ENCODE data around the gene GRAMD1C.

The GRAMD1C gene

DNA sequence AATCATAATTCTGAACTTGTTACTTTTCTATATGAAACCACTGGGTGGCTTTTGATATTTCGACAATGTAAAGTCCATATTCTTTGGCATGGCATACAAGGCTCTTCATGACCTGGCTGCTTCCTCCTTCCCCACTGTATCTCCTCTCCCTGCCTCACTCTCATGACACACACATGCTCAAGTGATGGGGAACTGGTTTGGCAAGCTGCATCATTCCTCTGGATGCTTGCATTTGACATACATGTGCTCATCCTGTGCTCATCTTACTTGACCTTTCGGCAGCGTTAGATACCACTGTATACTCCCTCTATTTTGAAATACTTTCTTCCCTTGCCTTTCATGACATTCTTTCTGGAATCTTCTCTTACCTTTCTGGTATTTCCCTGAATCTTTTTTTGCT is 57.4 kb downstream of the GRAMD1C start:
- Mint-ChIP-seq H3K27ac (no peak overlapping the region), H3K4me1 (ENCODE audit: low read depth) (peaks cover 6% of the 10 kb centered on the region), H3K4me3 (no peak overlapping the region), H3K36me3 (no peaks in the 10 kb centered on the region), H3K9me3 (ENCODE audit: low read depth) (no peaks in the 10 kb centered on the region), H3K27me3 (no peaks in the 10 kb centered on the region)

DNA sequence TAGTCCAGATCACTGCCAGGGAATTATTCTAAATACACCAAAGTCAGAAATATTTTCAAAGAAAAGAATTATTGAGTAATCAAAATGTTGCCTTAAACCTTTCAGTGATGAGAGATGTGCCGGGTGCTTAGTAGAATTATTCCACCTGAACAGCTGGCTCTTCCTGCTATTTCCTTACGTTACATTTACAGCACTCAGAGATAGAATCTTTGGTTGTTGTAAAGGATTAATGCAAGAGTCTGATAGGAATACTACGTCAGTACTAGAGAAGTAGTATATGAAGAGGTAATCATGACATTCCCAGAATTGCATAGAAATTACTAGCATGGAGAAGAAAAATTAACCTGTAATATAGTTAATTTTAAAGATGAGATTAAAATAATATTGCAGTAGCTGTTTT is 58.3 kb downstream of the GRAMD1C start:
- Mint-ChIP-seq H3K27ac (no peak overlapping the region), H3K4me3 (no peak overlapping the region), H3K27me3 (no peaks in the 10 kb centered on the region), H3K9me3 (ENCODE audit: low read depth) (no peaks in the 10 kb centered on the region), H3K36me3 (no peaks in the 10 kb centered on the region), H3K4me1 (ENCODE audit: low read depth) (peaks cover 6% of the 10 kb centered on the region)

DNA sequence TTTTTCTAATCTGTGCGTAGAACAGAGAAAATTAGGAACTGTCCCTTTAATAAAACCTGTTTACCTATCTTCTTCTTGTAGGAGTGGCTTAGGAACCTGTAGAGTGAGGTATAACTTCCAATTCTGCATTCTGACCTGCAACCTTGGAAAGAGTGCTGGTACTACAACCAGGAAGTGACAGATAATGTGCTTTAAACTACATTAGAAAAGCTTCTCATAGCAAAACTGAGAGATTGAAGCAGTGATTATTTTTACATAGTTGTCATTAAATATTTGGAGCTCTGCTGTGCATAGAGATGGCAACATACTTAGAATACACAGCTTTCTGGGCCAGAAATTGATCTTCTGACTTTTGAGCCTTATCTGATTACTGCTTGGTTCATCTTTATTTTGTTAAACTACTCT is 58.8 kb downstream of the GRAMD1C start:
- Mint-ChIP-seq H3K27ac (no peak overlapping the region), H3K27me3 (no peaks in the 10 kb centered on the region), H3K4me1 (ENCODE audit: low read depth) (peaks cover 6% of the 10 kb centered on the region), H3K9me3 (ENCODE audit: low read depth) (no peaks in the 10 kb centered on the region), H3K4me3 (no peak overlapping the region), H3K36me3 (no peaks in the 10 kb centered on the region)

DNA sequence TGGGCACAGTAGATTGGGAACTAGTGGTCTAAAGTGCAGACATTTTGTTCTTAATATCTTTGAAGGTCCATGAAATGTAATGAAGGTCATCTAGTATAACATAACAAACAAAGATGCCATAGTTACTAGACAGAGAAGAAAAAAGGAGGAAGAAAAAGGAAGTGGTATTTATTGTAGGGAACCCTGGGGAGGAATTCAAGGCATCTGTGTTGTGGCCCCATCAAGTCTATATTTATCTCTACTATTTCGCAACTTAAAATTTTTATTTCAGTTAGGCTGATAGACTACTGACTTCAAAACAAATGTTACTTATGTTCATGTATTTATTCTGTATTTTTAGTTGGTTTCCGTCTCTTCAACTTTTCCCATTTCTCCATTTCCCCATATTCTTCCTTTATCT is 60.3 kb downstream of the GRAMD1C start:
- H3K4me3 Mint-ChIP-seq: no peak overlapping the region
- H3K4me1 Mint-ChIP-seq (ENCODE audit: low read depth): peaks cover 6% of the 10 kb centered on the region
- no peak overlapping the region for H3K27ac Mint-ChIP-seq
- no peaks in the 10 kb centered on the region for H3K9me3 Mint-ChIP-seq (ENCODE audit: low read depth)
- H3K36me3 Mint-ChIP-seq: no peaks in the 10 kb centered on the region
- no peaks in the 10 kb centered on the region for H3K27me3 Mint-ChIP-seq

DNA sequence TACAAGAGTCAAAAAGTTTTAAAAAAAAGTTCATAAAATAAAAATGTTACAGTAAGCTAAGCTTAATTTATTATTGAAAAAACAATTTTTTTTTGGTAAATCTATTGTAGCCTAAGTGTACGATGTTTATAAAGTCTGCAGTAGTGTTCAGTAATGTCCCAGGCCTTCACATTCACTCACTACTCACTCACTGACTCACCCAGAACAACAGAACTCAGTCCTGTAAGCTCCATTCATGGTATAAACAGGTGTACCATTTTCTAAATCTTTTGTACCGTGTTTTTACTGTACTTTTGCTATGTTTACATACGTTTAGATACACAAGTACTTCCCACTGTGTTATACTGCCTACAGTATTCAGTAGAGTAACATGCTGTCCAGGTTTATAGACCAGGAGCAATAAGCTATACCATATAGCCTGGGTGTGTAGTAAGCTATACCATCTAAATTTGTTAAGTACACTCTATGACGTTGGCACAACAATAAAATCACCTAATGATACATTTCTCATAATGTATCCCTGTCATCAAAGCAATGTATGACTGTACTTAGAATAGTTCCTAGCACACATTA is 68.1 kb downstream of the GRAMD1C start:
- Mint-ChIP-seq H3K27ac (no peak overlapping the region), H3K9me3 (ENCODE audit: low read depth) (no peaks in the 10 kb centered on the region), H3K4me3 (no peak overlapping the region), H3K27me3 (no peaks in the 10 kb centered on the region), H3K36me3 (no peaks in the 10 kb centered on the region), H3K4me1 (ENCODE audit: low read depth) (no peaks in the 10 kb centered on the region)

DNA sequence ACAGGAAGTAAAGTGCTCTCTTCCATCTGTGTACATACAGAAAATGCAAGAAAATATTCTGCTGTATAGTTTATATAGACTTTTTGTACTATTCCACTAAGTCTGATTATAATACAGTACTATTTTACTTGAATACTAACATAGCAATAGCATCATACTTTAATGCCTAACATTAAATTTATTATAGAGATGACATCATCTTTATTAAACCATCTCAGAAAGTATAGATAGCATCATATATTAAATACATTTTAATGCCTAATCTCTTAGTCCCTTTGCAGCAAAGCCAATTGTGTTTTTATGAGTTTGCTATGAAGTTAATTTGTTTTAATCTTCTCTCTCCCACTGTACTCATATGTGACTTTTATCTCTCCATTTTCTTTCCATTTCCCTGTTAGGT is 69.5 kb downstream of the GRAMD1C start:
- no peaks in the 10 kb centered on the region for H3K27me3 Mint-ChIP-seq
- H3K9me3 Mint-ChIP-seq (ENCODE audit: low read depth): no peaks in the 10 kb centered on the region
- H3K27ac Mint-ChIP-seq: no peak overlapping the region
- H3K4me3 Mint-ChIP-seq: no peak overlapping the region
- H3K36me3 Mint-ChIP-seq: no peaks in the 10 kb centered on the region
- peaks cover 5% of the 10 kb centered on the region for H3K4me1 Mint-ChIP-seq (ENCODE audit: low read depth)

DNA sequence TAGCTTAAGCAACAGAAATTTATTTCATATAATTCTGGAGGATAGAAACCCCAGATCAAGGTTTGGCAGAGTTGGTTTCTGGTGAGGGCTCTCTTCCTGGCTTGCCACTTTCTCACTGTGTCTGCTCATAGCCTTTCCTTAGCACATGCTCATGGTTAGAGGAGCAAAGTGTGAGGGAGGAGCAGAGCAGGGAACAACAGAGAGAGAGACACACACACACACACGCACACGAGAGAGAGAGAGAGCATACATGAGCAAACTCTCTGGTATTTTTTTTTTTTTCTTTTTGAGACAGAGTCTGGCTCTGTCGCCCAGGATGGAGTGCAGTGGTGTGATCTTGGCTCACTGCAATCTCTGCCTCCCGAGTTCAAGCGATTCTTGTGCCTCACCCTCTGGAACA is 72.4 kb downstream of the GRAMD1C start:
- no peaks in the 10 kb centered on the region for H3K36me3 Mint-ChIP-seq
- H3K4me3 Mint-ChIP-seq: no peak overlapping the region

DNA sequence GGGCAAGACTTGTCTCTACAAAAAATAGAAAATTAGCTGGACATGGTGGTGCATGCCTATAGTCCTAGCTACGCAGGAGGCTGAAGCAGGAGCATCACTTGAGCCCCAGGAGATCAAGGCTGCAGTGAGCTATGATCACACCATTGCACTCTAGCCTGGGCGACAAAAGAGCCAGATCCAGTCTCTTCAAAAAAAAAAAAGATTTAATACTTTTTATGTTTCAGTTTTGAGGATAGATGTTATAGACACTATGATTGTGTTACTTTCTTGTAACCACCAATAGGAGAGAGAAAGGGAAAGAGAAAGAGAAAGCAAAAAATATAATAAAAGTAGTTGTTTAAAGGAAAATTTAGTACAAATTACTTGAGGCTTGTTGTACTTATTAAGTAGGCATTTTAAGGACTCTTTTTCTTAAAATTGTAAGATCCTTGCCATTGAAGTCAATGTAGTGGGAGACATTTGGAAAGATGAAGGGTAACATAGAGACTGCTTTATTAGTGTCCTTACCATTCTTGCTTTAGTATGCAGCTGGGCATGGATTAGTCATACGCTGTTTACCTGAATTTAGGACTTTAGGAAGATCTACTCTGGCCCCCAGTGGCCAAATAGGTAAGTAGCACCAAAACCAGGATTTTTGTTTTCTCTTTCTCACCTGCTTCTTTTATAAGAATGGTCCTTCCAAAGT is 74.1 kb downstream of the GRAMD1C start:
- no peaks in the 10 kb centered on the region for H3K36me3 Mint-ChIP-seq
- H3K9me3 Mint-ChIP-seq (ENCODE audit: low read depth): no peaks in the 10 kb centered on the region
- peaks cover 5% of the 10 kb centered on the region for H3K4me1 Mint-ChIP-seq (ENCODE audit: low read depth)
- H3K27me3 Mint-ChIP-seq: no peaks in the 10 kb centered on the region
- H3K27ac Mint-ChIP-seq: peak overlapping the region; percentile 29
- peak overlapping the region; percentile 52 for H3K4me3 Mint-ChIP-seq

More for the DNA sequence above, 72.4 kb downstream of the GRAMD1C start:
- Mint-ChIP-seq H3K9me3 (ENCODE audit: low read depth) (no peaks in the 10 kb centered on the region), H3K27ac (no peak overlapping the region), H3K27me3 (no peaks in the 10 kb centered on the region), H3K4me1 (ENCODE audit: low read depth) (peaks cover 5% of the 10 kb centered on the region)

DNA sequence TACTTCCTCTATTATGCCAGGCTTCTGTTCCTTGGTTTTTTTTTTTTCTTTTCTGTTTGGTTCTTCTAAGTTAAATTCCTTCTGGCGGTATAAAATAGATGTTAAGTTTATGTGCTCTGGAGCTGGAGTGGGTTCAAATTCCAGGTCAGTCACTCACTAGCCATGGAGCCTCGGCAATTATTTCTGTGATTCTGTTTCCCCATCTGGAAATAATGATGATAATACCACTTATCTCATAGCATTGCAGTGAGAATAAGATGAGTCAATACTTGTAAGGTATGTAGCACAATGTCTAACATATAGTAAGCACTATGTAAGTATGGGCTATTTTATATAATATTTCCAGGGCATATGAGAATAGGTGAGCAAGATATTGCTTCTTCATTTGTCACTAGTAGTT is 76.1 kb downstream of the GRAMD1C start:
- Mint-ChIP-seq H3K27me3 (no peaks in the 10 kb centered on the region), H3K9me3 (ENCODE audit: low read depth) (no peaks in the 10 kb centered on the region), H3K27ac (no peak overlapping the region), H3K4me3 (no peak overlapping the region), H3K36me3 (no peaks in the 10 kb centered on the region), H3K4me1 (ENCODE audit: low read depth) (peaks cover 5% of the 10 kb centered on the region)

DNA sequence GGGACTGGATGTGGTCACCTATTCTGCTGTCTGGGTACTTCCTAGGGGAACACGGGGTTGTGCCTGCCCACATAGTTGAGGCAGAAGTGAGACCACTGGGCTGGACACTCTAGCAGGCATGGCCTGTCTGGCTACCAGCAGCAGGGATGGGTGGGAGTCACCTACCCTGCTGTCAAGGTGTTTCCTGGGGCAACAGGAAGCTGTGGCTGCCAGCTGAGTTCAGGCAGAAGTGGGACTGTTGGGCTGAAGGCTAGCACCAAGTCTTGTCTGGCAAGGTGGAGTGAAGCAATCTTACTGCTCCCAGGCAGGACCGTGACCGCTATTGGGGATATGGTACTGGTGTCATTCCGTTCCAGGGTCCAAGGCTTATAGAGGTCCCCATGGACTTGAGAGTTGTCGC is 89.0 kb downstream of the GRAMD1C start:
- Mint-ChIP-seq H3K27ac (no peak overlapping the region), H3K4me3 (no peak overlapping the region), H3K4me1 (ENCODE audit: low read depth) (no peaks in the 10 kb centered on the region), H3K27me3 (peaks cover 7% of the 10 kb centered on the region), H3K9me3 (ENCODE audit: low read depth) (peaks cover 21% of the 10 kb centered on the region), H3K36me3 (peaks cover 14% of the 10 kb centered on the region)

DNA sequence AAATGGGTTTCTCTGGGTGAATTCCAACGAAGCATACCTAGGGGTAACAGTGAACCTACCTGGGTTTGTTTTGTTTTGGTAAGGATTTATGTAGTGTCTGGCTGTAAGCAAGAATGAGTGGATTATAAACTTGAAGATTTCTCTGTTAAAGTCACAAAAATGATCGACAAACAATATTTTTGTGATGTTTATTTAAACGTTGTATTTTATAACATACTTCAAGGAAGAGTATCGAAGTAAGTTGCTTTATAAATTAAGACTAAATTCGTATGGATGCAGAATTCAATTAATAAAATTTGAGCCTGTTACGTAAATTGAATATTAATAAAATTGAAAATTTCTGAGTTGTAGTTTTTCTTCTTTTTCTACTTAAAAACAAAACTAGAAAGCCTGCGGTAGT is 108.2 kb downstream of the GRAMD1C start:
- H3K36me3 Mint-ChIP-seq: no peaks in the 10 kb centered on the region
- peaks cover 9% of the 10 kb centered on the region for H3K27me3 Mint-ChIP-seq
- H3K27ac Mint-ChIP-seq: peak overlapping the region; percentile 71
- no peaks in the 10 kb centered on the region for H3K9me3 Mint-ChIP-seq (ENCODE audit: low read depth)
- H3K4me3 Mint-ChIP-seq: peak overlapping the region; percentile 87
- peaks cover 10% of the 10 kb centered on the region for H3K4me1 Mint-ChIP-seq (ENCODE audit: low read depth)

DNA sequence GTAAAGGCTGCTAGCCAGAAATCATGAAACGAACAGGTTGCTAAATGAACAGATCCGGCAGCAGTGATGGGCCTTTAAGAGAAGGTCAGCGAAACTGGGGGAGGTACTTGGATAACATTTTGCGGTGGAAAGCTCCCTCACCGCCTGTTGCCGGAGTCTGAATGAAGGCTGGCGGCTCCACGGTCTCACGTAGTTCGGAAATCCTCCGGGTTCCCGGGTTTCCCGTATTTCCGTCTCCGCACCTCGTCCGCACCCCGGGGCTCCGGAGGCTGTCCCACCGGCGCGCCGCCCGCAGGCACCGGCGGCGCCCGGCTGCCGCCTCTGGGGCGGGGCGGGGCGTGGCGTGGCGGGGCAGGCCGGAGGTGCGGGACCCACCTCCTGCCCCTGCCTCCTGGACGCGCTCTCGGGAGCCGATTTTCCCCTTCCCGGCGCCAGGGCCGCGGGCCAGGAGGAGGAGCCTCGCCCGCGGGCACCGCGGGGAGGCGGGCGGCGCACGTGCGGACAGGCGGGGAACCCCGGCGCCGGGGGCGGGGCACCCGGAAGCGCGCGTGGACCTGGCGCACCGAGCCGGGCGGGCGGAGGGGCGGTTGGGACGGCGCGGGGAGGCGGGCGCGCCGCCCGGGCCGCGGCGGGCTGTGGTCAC is 108.9 kb downstream of the GRAMD1C start, which contains the start of gene ZDHHC23:
TSS of gene ZDHHC23 (plus strand) at position 642 of the 643 bp plus-strand sequence. CDS start 790 bp downstream, outside the sequence.
- H3K27me3 Mint-ChIP-seq: peaks cover 9% of the 10 kb centered on the region
- H3K4me1 Mint-ChIP-seq (ENCODE audit: low read depth): peaks cover 10% of the 10 kb centered on the region
- peak within 1 kb of the TSS; percentile 87 for H3K4me3 Mint-ChIP-seq
- H3K27ac Mint-ChIP-seq: peak within 1 kb of the TSS; percentile 71
- no peaks in the 10 kb centered on the region for H3K36me3 Mint-ChIP-seq
- H3K9me3 Mint-ChIP-seq (ENCODE audit: low read depth): no peaks in the 10 kb centered on the region

DNA sequence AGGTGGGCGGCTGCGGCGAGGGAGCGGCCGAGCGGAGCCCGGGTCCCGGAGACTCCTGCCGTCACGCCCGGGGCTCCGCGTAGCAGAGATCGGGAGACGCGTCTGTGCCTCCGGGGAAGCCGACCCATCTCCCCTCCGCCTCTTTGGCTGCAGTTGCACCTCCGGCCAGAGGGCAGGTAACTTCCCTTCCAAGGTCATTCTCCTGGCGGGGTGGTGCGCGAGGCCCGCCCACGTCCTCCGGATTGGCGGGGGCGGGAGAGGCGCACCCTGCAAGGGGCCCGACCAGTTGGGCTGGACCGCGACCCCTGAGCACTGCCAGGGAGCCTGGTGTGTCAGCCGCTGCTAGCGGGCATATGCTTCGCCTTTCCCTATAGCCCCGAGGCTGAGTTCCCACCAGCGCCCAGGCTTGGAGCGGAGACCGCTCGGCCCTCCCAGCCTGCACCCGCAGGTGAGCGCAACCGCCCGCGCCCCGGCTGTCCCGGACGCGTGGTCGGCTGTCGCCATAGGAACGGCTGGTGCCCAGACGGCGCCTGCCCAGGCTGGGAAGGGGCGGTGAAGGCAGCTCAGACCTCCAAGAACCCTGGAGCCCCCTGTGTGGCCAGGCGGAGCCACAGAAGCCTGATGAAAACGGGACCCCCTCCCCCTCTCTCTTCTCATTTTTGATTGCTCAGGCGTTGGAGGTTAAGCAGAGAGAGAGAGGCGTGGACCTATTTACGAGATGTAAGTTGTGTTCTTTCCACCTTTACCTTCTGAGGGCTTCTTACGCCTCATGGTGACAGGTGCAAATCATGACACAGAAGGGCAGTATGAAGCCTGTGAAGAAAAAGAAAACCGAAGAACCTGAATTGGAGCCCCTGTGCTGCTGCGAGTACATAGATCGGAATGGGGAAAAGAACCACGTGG is 109.7 kb downstream of the GRAMD1C start:
- no peaks in the 10 kb centered on the region for H3K9me3 Mint-ChIP-seq (ENCODE audit: low read depth)
- H3K4me3 Mint-ChIP-seq: peak overlapping the region; percentile 78
- H3K4me1 Mint-ChIP-seq (ENCODE audit: low read depth): peaks cover 13% of the 10 kb centered on the region
- H3K27ac Mint-ChIP-seq: no peak overlapping the region
- peaks cover 5% of the 10 kb centered on the region for H3K36me3 Mint-ChIP-seq
- H3K27me3 Mint-ChIP-seq: peaks cover 11% of the 10 kb centered on the region

DNA sequence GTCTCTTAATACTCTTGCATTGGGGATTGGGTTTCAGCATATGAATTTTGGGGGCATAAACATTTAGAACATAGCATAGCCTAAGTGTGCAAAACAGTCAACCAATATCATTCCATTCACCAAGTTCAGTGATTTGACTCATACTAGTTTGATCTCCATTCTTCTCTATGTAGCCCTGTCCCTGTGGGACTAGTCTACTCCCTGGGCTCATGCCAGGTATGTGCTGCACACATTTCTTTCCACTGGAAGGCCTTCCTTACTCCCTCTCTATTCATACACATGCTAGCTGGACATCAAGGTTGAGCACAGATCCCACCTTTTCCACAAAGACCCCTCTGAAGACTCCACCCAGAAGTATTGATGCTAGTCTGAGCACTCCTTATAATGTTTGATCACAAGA is 114.3 kb downstream of the GRAMD1C start:
- H3K27ac Mint-ChIP-seq: no peak overlapping the region
- H3K9me3 Mint-ChIP-seq (ENCODE audit: low read depth): no peaks in the 10 kb centered on the region
- no peak overlapping the region for H3K4me3 Mint-ChIP-seq

DNA sequence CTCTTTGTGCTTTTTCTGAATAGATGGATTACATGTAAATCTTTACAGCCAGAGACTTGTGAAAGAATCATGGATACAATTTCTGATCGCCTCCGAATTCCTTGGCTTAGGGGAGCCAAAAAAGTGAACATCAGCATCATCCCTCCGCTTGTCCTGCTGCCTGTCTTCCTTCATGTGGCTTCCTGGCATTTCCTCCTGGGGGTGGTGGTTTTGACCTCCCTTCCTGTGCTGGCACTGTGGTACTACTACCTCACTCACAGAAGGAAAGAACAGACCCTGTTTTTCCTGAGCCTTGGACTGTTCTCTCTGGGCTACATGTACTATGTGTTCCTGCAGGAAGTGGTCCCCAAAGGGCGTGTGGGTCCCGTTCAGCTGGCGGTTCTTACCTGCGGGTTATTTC is 115.1 kb downstream of the GRAMD1C start:
- Mint-ChIP-seq H3K4me3 (no peak overlapping the region), H3K27me3 (peaks cover 4% of the 10 kb centered on the region), H3K9me3 (ENCODE audit: low read depth) (no peaks in the 10 kb centered on the region), H3K4me1 (ENCODE audit: low read depth) (peaks cover 16% of the 10 kb centered on the region), H3K36me3 (peaks cover 5% of the 10 kb centered on the region), H3K27ac (no peak overlapping the region)

More for the DNA sequence above, 114.3 kb downstream of the GRAMD1C start:
- peaks cover 4% of the 10 kb centered on the region for H3K27me3 Mint-ChIP-seq
- peaks cover 5% of the 10 kb centered on the region for H3K36me3 Mint-ChIP-seq
- peaks cover 18% of the 10 kb centered on the region for H3K4me1 Mint-ChIP-seq (ENCODE audit: low read depth)
